HCT116 (cell line): ENCODE results near the gene SCARF2. TPM values are rescaled to one million over a fixed set of nuclear protein-coding genes. Genes with fewer than 3 reads are reported as not detected.
"Not testable (repeated sequence)": the region's sequence is repeated elsewhere in the genome, so short reads cannot be mapped to it uniquely, and the experiment has no call there.

Experiments
- ATAC-seq: fragments of 200-7000 bp; cut with Tn5 transposase; 2 replicates; pipeline ENCODE4 v1.9.1; 2020; ENCODE audit warnings: mild to moderate bottlenecking, moderate library complexity
- BruUV-seq: library from RNA; stranded (reverse); fragments of 400-500 nt; replicated peaks from 2 replicates; lab custom pipeline; 2021; lab: Mats Ljungman, UMichigan
- CTCF ChIA-PET: fragments of 300-600 bp; sonication (Branson Sonifier 250); formaldehyde crosslinking; loops from one replicate; lab custom pipeline; 2021; ENCODE audit warnings: antibody characterized with exemption; lab: Charles Lee
- POLR2A ChIA-PET: fragments of 300-600, 350-600 bp; sonication (Branson Sonifier 250); formaldehyde crosslinking; loops from one replicate; lab custom pipeline; 2021; ENCODE audit warnings: antibody characterized with exemption; lab: Charles Lee
- RAD21 ChIA-PET, 2 experiments: fragments of 300-600 bp; sonication (Branson Sonifier 250); formaldehyde crosslinking; loops; one replicate each; lab custom pipeline; 2023; ENCODE audit warnings: low total read pairs in 2 of 2; ENCODE audit not compliant: uncharacterized antibody in 2 of 2, unreplicated experiment in 2 of 2, low non-redundant PET in 1 of 2; lab: Charles Lee
- DNase-seq: peaks from one replicate; pipeline ENCODE4 v3.0.0-alpha.2; 2010; ENCODE audit warnings: low read depth, low spot score
- H2AFZ ChIP-seq: fragments of 200-600 bp; shearing (Covaris generic), sonication (generic); 2 replicates; pipeline ENCODE4 v1.6.1; 2017; ENCODE audit warnings: low read depth, mixed run types, mixed read lengths, antibody characterized with exemption, low read length; ENCODE audit not compliant: poor library complexity, severe bottlenecking
- H3K27ac ChIP-seq: 2 replicates; pipeline ENCODE4 v1.5.1; 2012; ENCODE audit warnings: low read depth, low read length
- H3K27me3 ChIP-seq: fragments of 200-600 bp; sonication (generic); 2 replicates; pipeline ENCODE4 v1.6.1; 2016; ENCODE audit warnings: mixed run types, low read length, mixed read lengths; ENCODE audit not compliant: insufficient read depth
- H3K36me3 ChIP-seq, 2 experiments: fragments of 200-500 bp in 1 of 2; fragments of 200-600 bp in 1 of 2; sonication (Bioruptor generic) in 1 of 2; sonication (generic) in 1 of 2; 2 replicates each; pipeline versions ENCODE4 v1.5.1 to v1.6.1; 2014 to 2016; ENCODE audit warnings: low read length in 2 of 2, inconsistent platforms in 1 of 2, mixed read lengths in 1 of 2, mixed run types in 1 of 2; ENCODE audit not compliant: insufficient read depth in 2 of 2, control insufficient read depth in 1 of 2
- H3K4me1 ChIP-seq, 2 experiments: fragments of 200-600 bp in 1 of 2; sonication (generic) in 1 of 2; 2 replicates each; pipeline versions ENCODE4 v1.5.1 to v1.6.1; 2012 to 2017; ENCODE audit warnings: low read length in 2 of 2, inconsistent platforms in 1 of 2, mild to moderate bottlenecking in 1 of 2, mixed read lengths in 1 of 2, mixed run types in 1 of 2, moderate library complexity in 1 of 2; ENCODE audit not compliant: insufficient read depth in 2 of 2, control insufficient read depth in 1 of 2
- H3K4me2 ChIP-seq: fragments of 200-600 bp; sonication (generic); 2 replicates; pipeline ENCODE4 v1.6.1; 2017; ENCODE audit warnings: mixed run types, low read length, mixed read lengths
- H3K4me3 ChIP-seq, 2 experiments: fragments of 200-600 bp in 1 of 2; sonication (generic) in 1 of 2; replicated peaks in 1 of 2; 2 replicates each; pipeline ENCODE4 v1.5.1; 2011 to 2016; ENCODE audit warnings: low read length in 2 of 2, control low read depth in 1 of 2, low read depth in 1 of 2, mild to moderate bottlenecking in 1 of 2, mixed read lengths in 1 of 2, mixed run types in 1 of 2
- H3K79me2 ChIP-seq: fragments of 200-600 bp; sonication (generic); 2 replicates; pipeline ENCODE4 v1.6.1; 2017; ENCODE audit warnings: mild to moderate bottlenecking, mixed run types, low read length, moderate library complexity, mixed read lengths; ENCODE audit not compliant: insufficient read depth
- H3K9ac ChIP-seq: fragments of 200-600 bp; sonication (generic); 2 replicates; pipeline ENCODE4 v1.6.1; 2016; ENCODE audit warnings: low read length, mixed read lengths
- H3K9me2 ChIP-seq: fragments of 200-600 bp; sonication (generic), shearing (Covaris generic); 2 replicates; pipeline ENCODE4 v1.6.1; 2017; ENCODE audit warnings: mixed run types, mild to moderate bottlenecking, moderate library complexity; ENCODE audit not compliant: insufficient read depth
- H3K9me3 ChIP-seq, 2 experiments: fragments of 200-500 bp in 1 of 2; fragments of 200-600 bp in 1 of 2; sonication (Bioruptor generic) in 1 of 2; sonication (generic) in 1 of 2; 2 replicates each; pipeline ENCODE4 v1.6.1; 2014 to 2017; ENCODE audit warnings: low read length in 2 of 2, mixed read lengths in 2 of 2, inconsistent platforms in 1 of 2, low read depth in 1 of 2, mild to moderate bottlenecking in 1 of 2, mixed run types in 1 of 2, moderate library complexity in 1 of 2; ENCODE audit not compliant: control insufficient read depth in 1 of 2, insufficient read depth in 1 of 2
- H4K20me1 ChIP-seq: fragments of 200-600 bp; sonication (generic), shearing (Covaris generic); 2 replicates; pipeline ENCODE4 v1.6.1; 2017; ENCODE audit warnings: mixed run types, mild to moderate bottlenecking, moderate library complexity; ENCODE audit not compliant: insufficient read depth
- JUND ChIP-seq: IDR thresholded peaks from 2 replicates; pipeline ENCODE4 v1.6.1; 2012
- SP1 ChIP-seq: IDR thresholded peaks from 2 replicates; pipeline ENCODE4 v1.6.1; 2012; ENCODE audit warnings: low read depth
- SRF ChIP-seq: IDR thresholded peaks from 2 replicates; pipeline ENCODE4 v1.6.1; 2012; ENCODE audit warnings: low read depth
- TCF7L2 ChIP-seq: IDR thresholded peaks from 2 replicates; pipeline ENCODE4 v1.7.0; 2011; ENCODE audit warnings: borderline replicate concordance, inconsistent platforms; ENCODE audit not compliant: insufficient read depth, insufficient read length; ENCODE audit errors: extremely low read depth
- ZBTB33 ChIP-seq: IDR thresholded peaks from 2 replicates; pipeline ENCODE4 v1.6.1; 2011; ENCODE audit warnings: mild to moderate bottlenecking, low read length, moderate library complexity; ENCODE audit not compliant: insufficient replicate concordance; ENCODE audit errors: extremely low read depth
- intact Hi-C: fragments of 100-400 bp; cut with micrococcal nuclease; formaldehyde crosslinking; loops from 2 replicates; pipeline ENCODE4 v1.10.0; 2022
- total RNA-seq: library from RNA; stranded (reverse); gene quantifications from one replicate; pipeline ENCODE4 v1.2.1, GENCODE V29; 2021; ENCODE audit not compliant: unreplicated experiment

The SCARF2 gene
- total RNA-seq, 1 experiment from 2014 or later, result 2.5 TPM

- H3K9me3 ChIP-seq, H3K4me2 ChIP-seq, H3K4me1 ChIP-seq, H3K9me2 ChIP-seq, H3K36me3 ChIP-seq, RAD21 ChIA-PET, H3K27me3 ChIP-seq, H3K9ac ChIP-seq, H3K79me2 ChIP-seq, DNase-seq, BruUV-seq, H3K27ac ChIP-seq, ATAC-seq, intact Hi-C loops, H4K20me1 ChIP-seq, H3K4me3 ChIP-seq, POLR2A ChIA-PET, H2AFZ ChIP-seq: not testable (repeated sequence)
- CTCF ChIA-PET, result interaction anchor here (1.6 kb wide), 1 partner anchor 9 kb away, joined by 6 read pairs; no protein-coding TSS in a partner anchor
Observed at GRCh38 chr22:20409385-20409784, 28.2 kb downstream of the SCARF2 start.

GRCh38 chr22:20408891-20409290 is 28.7 kb downstream of the SCARF2 start:
- no peaks in the 10 kb centered on the region for H3K79me2 ChIP-seq
- no peak overlapping the region for H3K4me3 ChIP-seq
- intact Hi-C loops, result no loop called here
- BruUV-seq, result no TSS peak
- ChIA-PET CTCF (interaction anchor here (1.6 kb wide), 1 partner anchor 9 kb away, joined by 6 read pairs; no protein-coding TSS in a partner anchor), POLR2A (no interaction called here), RAD21 (no interaction called here)
- H3K27ac ChIP-seq, result no peak overlapping the region
- H3K9me3 ChIP-seq, result no peaks in the 10 kb centered on the region
- TF ChIP-seq ZBTB33 (no peak), TCF7L2 (no peak), JUND (no peak), SP1 (no peak), SRF (no peak)
- DNase-seq, result no peak
- H3K36me3 ChIP-seq, result no peaks in the 10 kb centered on the region; a peak in 2 of 4 replicates
- no peak overlapping the region for H3K9ac ChIP-seq
- H3K9me2 ChIP-seq, result no peaks in the 10 kb centered on the region
- H3K27me3 ChIP-seq, result no peaks in the 10 kb centered on the region
- no peak overlapping the region for H3K4me2 ChIP-seq
- ATAC-seq, result no peak
- no peak overlapping the region for H2AFZ ChIP-seq
- peaks cover 0 to 4% of the 10 kb centered on the region in 2 experiments; a peak in 1 of 4 replicates for H3K4me1 ChIP-seq
- no peaks in the 10 kb centered on the region for H4K20me1 ChIP-seq
